LNCaP clone FGC (cell line): Measurements from ENCODE around the gene ACSF2.
A peak's percentile ranks its signal among the peaks of the same experiment; 100 is the strongest.
"Not testable (repeated sequence)": the region's sequence is repeated elsewhere in the genome, so short reads cannot be mapped to it uniquely, and the experiment has no call there.

Experiments
- DNase-seq: peaks from one replicate; pipeline ENCODE4 v3.0.0-alpha.2; 2011; ENCODE audit warnings: low read depth
- H3K4me3 ChIP-seq: 2 replicates; pipeline ENCODE4 v1.5.1; 2011; ENCODE audit warnings: mild to moderate bottlenecking, low read depth, low read length, control low read depth
- CTCF ChIP-seq: IDR thresholded peaks from 2 replicates; pipeline ENCODE4 v1.5.1; 2012; ENCODE audit warnings: mild to moderate bottlenecking; ENCODE audit not compliant: control insufficient read depth, insufficient read depth; ENCODE audit errors: extremely low read depth

The ACSF2 gene

DNA sequence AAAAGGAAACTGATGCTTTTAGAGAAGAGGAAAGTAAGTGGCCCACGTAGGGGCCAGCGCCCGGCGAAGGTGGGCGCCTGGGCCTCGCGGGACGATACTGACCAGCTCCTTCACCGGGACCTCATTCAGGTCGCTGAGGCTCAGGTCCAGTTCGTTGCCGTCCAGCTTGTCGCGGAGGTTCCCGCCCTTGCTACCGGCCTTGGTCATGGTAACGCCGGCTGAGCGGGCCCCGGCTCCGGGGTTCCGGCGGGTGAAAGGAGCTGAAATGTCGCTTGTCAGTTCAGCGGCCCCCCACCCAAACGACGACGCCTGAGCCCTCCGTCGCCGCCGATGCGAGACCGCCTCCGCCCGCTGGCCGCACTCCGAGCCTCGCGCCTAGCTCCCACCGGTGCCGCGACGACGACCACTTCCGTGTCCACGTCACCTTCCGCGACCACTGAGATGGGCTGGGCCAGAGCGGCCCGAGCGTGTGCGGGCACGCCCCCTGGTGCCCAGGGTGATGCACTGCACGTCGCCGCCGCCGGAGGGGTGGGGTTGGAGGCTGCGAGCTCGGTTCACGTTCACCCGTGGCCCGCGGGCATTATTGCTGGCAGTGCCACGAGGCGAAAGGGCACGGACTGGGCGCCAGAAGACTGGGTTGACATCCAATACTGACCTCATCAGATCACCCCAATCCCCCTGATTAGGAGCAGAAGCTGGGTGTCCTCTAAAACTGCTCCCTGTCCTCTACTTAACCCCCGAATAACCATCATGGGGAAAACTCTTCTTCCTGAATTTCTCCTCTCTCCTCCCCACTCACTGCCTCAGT lies 28.7 kb upstream of the ACSF2 start, which contains the start of gene LRRC59:
TSS of gene LRRC59 (minus strand) at position 413 of the 808 bp plus-strand sequence. CDS start at position 207, 206 bp downstream.
- peak within 1 kb of the TSS; percentile 73 for H3K4me3 ChIP-seq
- DNase-seq, result no peak
- TF ChIP-seq CTCF, result peak; percentile 100

DNA sequence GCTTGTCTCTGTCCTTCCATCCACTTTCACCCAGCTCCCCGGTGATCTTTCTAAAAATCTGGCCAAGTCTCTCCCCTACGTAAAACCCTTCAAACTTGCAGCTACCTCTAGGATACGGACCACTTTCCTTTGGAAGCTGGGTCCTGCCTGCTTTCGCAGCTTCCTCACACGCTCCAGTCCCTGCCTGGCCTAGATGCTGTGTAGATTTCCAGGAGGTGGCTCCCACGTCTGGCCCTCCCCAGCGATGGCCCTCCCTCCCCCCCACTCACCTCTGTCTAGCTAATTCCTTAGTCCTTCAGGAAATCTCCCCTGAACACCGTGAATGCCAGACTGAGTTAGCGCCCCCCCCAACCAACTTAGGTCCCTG lies 28.1 kb upstream of the ACSF2 start:
- no peak for TF ChIP-seq CTCF
- no peak for DNase-seq
- H3K4me3 ChIP-seq, result peak overlapping the region; percentile 73

DNA sequence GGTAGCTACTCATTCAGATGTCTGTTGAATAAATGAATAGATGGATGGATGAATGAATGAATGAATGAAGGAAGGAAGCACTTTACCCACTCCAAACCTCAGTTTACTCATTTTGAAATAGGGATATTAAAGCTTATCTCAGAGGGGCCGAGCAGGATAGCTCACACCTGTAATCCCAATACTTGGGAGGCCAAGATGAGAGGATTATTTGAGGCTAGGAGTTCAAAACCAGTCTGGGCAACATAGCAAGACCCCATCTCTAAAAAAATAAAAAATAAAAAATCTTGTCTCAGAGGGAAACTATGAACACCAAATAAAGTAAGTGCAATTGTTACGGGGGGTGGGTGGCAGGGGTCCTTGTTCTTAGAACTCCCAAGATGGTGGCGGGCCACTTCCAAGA lies 27.3 kb upstream of the ACSF2 start:
- not testable (repeated sequence) for DNase-seq, H3K4me3 ChIP-seq

DNA sequence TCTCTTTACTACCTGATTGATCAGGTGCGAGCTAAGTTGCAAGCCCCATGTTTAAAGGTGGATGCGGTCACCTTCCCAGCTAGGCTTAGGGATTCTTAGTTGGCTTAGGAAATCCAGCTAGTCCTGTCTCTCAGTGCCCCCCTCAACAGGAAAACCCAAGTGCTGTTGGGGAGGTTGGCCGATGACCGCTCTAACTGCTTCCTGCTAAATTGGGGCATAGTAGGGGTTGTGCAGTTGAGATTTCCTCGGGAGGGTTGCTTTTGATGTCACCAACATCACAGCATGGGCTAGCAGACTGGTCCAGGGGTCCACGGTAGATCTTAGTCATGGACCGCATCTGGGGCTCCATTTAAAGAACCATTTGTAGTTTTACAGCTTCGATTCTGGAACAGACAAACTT lies 26.4 kb upstream of the ACSF2 start:
- DNase-seq, H3K4me3 ChIP-seq: not testable (repeated sequence)

GRCh38 chr17:50405351-50405750 lies 20.7 kb upstream of the ACSF2 start:
- DNase-seq, H3K4me3 ChIP-seq: not testable (repeated sequence)

DNA sequence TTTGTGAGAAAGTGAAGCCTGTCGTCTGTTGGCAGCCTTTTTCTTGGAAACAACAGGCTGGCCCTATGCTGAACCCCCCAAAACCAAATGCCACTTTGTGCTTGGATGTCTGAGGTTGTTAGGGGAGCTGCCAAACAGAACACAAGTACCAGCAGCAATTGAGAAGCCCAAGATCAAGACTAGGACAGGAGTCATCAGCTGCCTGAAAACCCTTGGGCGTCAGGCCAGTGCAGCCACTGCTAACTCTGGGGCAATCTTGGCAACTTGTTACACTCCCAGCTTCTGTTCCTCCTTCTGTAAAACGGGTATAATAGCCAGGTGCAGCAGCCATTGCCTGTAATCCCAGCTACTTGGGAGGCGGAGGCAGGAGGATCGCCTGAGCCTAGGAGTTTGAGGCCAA lies 19.4 kb upstream of the ACSF2 start:
- no peak for DNase-seq
- TF ChIP-seq CTCF, result no peak
- H3K4me3 ChIP-seq, result no peak overlapping the region

DNA sequence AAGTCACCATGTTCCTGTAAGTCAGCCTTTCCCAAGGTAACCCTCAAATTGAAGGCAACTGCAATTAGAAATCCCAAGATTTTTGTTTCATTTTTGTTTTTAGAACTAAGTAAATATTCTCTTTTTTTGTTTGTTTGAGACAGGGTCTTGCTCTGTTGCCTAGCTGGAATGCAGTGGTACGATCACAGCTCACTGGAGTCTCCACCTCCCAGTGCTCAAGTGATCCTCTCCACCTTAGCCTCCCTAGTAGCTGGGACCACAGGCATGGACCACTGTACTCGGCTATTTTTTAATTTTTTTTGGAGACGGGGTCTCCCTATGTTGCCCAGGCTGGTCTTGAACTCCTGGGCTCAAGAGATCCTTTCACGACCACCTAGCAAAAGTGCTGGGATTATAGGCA lies 18.1 kb upstream of the ACSF2 start:
- no peak for TF ChIP-seq CTCF
- no peak for DNase-seq
- H3K4me3 ChIP-seq, result no peak overlapping the region

- no peak for TF ChIP-seq CTCF
- H3K4me3 ChIP-seq, result no peak overlapping the region
- DNase-seq, result no peak
Measured at GRCh38 chr17:50412188-50412732, 13.8 kb upstream of the ACSF2 start.

- H3K4me3 ChIP-seq, result no peak overlapping the region
- DNase-seq, result no peak
- no peak for TF ChIP-seq CTCF
Measured at GRCh38 chr17:50414808-50415207, 11.2 kb upstream of the ACSF2 start.

DNA sequence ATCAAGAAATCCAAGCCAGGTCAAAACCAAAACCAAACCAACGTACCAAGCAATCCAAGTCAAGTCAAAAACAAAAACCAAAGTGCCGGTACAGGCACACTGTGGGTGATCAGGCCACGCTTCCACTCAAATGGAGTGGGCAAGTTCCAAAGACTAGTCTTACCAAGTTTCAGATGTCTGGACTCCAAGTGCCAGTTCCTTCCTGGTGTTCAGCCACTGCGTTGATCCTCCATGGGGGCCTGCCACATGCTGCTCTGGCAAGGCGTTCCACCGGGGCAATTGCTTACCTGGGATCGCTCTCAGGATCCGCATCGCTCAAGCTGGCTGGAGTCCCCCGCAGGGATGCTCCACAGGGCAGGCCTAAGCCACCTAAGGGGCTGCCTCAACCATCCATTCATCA lies 6.4 kb upstream of the ACSF2 start:
- DNase-seq, H3K4me3 ChIP-seq: not testable (repeated sequence)
